IPS-15b (cell line): ENCODE results near the gene SETD4.

ENCODE experiments used
- H3K27me3 ChIP-seq: one replicate; pipeline ENCODE4 v1.6.1; 2013; ENCODE audit warnings: low read length; ENCODE audit not compliant: control insufficient read depth, insufficient read depth
- H3K36me3 ChIP-seq: one replicate; pipeline ENCODE4 v1.6.1; 2013; ENCODE audit warnings: low read length; ENCODE audit not compliant: control insufficient read depth, insufficient read depth
- H3K4me1 ChIP-seq: one replicate; pipeline ENCODE4 v1.6.1; 2013; ENCODE audit warnings: mild to moderate bottlenecking, low read length; ENCODE audit not compliant: control insufficient read depth, insufficient read depth
- H3K4me3 ChIP-seq: one replicate; pipeline ENCODE4 v1.5.1; 2013; ENCODE audit warnings: low read depth, low read length
- H3K9ac ChIP-seq: one replicate; pipeline ENCODE4 v1.6.1; 2013; ENCODE audit warnings: low read depth, mild to moderate bottlenecking, low read length
- H3K9me3 ChIP-seq: one replicate; pipeline ENCODE4 v1.6.1; 2013; ENCODE audit warnings: mild to moderate bottlenecking, low read length; ENCODE audit not compliant: control insufficient read depth, insufficient read depth

SETD4 gene

DNA sequence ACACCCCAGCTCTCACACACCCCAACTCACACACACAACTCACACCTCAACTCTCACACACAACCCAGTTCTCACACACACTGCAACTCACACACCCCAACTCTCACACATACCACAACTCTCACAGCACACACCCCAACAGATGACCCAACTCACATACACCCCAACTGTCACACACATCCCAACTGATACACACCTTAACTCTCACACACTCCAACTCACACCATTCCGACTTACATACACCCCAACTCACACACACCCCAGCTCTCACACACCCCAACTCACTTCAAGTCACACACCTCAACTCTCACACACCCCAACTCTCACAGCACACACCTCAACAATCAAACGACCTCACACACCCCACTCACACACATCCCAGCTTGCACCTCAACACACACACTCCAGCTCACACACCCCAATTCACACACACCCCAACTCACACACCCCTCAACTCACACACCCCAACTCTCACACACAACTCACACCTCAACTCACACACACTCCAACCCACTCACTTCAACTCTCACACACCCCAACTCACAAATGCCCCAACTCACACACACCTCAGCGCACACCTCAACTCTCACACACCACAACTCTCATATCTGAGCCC, 66.3 kb downstream of the SETD4 start:
- no peaks in the 10 kb centered on the region for H3K4me1 ChIP-seq
- H3K36me3 ChIP-seq, result no peaks in the 10 kb centered on the region
- no peak overlapping the region for H3K4me3 ChIP-seq
- no peaks in the 10 kb centered on the region for H3K27me3 ChIP-seq
- no peaks in the 10 kb centered on the region for H3K9me3 ChIP-seq
- H3K9ac ChIP-seq, result no peak overlapping the region

DNA sequence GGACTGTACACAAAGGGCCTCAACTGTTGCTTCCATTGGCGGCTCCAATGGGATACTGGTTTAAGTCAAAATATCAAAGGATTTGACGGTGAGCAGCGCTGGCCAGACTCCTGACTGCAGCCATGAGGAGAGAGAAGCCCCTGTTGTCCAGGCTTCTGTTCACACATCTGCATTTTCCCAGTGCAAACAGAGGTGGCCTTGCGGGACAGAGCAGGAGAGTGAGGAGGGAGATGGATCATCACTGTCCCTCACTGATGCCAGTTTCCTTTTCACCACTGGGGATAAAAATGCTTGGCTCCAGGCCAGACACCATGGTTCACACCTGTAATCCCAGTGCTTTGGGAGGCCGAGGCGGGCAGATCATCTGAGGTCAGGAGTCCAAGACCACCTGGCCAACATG, 69.2 kb downstream of the SETD4 start:
- no peaks in the 10 kb centered on the region for H3K9me3 ChIP-seq
- no peaks in the 10 kb centered on the region for H3K36me3 ChIP-seq
- H3K4me3 ChIP-seq, result no peak overlapping the region
- no peak overlapping the region for H3K9ac ChIP-seq
- no peaks in the 10 kb centered on the region for H3K4me1 ChIP-seq
- no peaks in the 10 kb centered on the region for H3K27me3 ChIP-seq

DNA sequence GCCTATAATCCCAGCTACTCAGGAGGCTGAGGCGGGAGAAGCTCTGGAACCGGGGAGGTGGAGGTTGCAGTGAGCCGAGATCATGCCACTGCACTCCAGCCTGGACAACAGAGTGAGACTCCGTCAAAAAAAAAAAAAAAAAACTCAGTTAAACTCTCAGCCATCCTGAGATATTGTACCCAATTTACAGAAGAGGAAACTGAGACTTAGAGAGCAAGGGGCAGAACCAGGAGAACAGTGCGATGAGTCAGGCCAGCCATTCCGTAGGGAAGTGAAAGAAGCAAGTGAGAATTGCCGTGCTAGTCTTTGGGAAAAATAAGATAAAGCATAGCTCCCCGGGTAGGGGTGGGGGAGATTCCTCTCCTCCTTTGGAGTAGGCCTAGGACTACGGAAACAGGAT, 69.7 kb downstream of the SETD4 start:
- Histone ChIP-seq H3K27me3 (no peaks in the 10 kb centered on the region), H3K36me3 (no peaks in the 10 kb centered on the region), H3K9me3 (no peaks in the 10 kb centered on the region), H3K9ac (no peak overlapping the region), H3K4me1 (no peaks in the 10 kb centered on the region), H3K4me3 (no peak overlapping the region)

DNA sequence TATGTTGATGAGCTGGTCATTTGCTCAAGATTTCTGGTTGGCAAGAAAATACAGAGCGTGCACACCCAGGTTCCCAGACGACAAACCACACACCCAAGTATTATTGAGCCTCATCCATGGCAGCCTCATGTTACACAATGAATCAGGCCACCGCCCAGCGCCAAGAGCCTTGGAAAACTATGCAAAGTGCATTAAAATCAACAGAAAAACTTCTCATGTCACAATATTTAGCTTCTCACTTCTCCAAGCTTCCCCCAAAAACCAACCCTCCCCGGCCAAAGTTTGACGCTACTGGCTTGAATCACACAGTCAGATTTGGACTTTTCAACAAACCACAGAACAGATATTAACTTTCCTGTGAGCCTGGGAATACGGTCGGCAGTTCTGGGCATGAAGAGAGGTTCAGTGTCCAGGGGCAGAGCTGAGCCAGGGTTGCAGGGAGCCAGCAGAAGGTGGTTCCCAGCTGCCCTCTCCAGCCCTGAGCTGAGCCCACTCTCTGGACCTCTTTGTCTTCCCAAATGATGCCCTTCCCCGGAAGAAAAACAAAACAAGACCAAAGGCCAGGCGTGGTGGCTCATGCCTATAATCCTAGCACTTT, 71.1 kb downstream of the SETD4 start:
- Histone ChIP-seq H3K36me3 (no peaks in the 10 kb centered on the region), H3K4me1 (no peaks in the 10 kb centered on the region), H3K9me3 (no peaks in the 10 kb centered on the region), H3K4me3 (no peak overlapping the region), H3K9ac (no peak overlapping the region), H3K27me3 (no peaks in the 10 kb centered on the region)

DNA sequence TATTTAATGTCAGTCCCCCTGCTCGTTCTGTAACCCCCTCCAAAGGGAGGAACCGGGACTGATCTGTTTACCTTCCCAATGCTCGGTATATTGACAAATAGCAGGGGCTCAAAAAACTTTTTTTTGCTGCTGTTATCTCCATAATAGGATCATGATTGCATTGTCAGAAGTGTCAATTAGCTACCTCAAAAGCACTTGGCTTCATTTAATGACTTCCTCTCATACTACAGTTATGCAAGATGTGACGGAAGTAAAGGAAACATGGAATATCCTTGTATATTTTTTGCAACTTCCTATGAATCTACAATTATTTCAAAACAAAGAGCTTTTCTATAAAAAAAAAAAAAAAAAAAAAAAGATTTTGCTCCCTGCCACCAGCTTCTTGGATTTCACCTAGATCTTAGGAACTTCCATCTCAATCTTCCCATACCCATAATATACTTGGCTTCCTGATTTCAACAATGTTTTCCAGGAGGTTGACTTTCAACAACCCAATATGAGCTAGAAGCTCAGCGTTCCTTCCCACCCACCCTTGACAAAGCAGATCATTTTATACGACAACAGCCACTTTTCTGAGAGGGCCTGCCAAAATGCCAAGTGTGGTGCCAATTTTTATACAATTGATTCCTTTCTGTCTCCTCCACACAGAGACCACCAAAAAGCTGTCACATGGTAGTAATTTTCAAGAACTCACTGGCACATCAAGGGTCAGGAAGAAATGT, 71.7 kb downstream of the SETD4 start:
- no peaks in the 10 kb centered on the region for H3K36me3 ChIP-seq
- no peaks in the 10 kb centered on the region for H3K4me1 ChIP-seq
- H3K4me3 ChIP-seq, result no peak overlapping the region
- H3K9ac ChIP-seq, result no peak overlapping the region
- H3K9me3 ChIP-seq, result no peaks in the 10 kb centered on the region
- no peaks in the 10 kb centered on the region for H3K27me3 ChIP-seq

DNA sequence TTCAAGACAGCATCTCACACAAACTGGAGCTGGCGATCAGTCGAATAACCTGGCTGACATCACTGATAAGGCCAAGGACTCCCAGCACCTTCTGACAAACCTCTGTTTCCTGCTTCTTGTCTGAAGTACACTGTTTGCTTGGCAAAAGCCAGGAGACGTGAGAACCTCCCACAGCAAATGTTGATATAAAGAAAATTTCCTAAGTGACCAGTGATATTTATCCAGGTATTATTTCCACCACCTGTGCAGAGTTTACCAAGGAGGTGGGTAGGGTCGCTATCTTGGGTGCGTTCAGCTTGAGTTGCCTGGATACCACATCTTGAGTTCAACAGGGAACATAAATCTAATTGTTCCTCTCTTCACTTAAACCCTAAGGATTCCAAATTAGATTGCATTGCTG, 72.9 kb downstream of the SETD4 start:
- Histone ChIP-seq H3K4me1 (no peaks in the 10 kb centered on the region), H3K9me3 (no peaks in the 10 kb centered on the region), H3K4me3 (no peak overlapping the region), H3K36me3 (no peaks in the 10 kb centered on the region), H3K27me3 (no peaks in the 10 kb centered on the region), H3K9ac (no peak overlapping the region)

DNA sequence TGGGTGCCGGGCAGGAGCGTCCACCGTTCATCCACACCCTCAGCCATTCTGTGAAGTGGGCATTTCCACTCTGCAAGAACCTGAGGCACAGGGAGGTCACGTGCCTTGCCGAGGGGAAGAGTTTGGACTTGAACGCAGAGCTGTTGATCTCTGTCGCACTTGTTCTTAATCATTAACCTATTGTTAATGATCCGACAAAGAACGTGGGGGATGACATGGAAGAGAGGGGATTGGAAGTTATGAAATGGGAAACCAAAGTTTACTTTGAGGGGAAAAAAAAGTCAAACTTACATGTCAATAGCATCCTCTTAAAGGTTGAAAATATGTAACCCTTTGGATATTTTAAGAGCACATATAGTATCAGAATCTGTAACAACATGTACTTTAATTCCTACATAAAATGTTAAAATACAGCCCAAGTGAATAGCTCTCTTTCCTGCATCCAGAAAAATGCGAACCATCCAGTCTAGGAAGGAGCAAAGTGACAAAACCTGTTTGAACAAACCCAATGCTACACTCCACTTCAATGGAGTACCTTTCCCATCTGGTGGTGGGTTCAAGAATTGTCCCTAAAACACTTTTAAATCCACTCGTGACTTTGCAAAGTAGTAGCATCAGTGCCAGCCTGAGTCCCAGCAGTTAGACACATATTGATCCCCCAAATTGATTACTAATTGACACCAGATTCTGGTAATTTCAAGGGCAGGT, 75.5 kb downstream of the SETD4 start:
- no peaks in the 10 kb centered on the region for H3K36me3 ChIP-seq
- no peaks in the 10 kb centered on the region for H3K4me1 ChIP-seq
- no peak overlapping the region for H3K4me3 ChIP-seq
- no peaks in the 10 kb centered on the region for H3K27me3 ChIP-seq
- H3K9me3 ChIP-seq, result no peaks in the 10 kb centered on the region
- no peak overlapping the region for H3K9ac ChIP-seq
